ENCODE measurements around the gene ST7. TPM values are rescaled to one million over a fixed set of nuclear protein-coding genes. Genes with fewer than 3 reads are reported as not detected.
"Not testable (repeated sequence)": the region's sequence is repeated elsewhere in the genome, so short reads cannot be mapped to it uniquely, and the experiment has no call there.

Gene ST7
- polyA plus RNA-seq, 3 donors = 28.3 to 29.7 (median 29.3) TPM

GRCh38 chr7:117021366-117021765 lies 68.1 kb downstream of the ST7 start:
- DNase-seq (ENCODE audit: low read depth in 3 of 3, low spot score in 2 of 3) = no peak

GRCh38 chr7:117021986-117022385 lies 68.7 kb downstream of the ST7 start:
- DNase-seq (ENCODE audit: low read depth in 3 of 3, low spot score in 2 of 3) = no peak

- DNase-seq (ENCODE audit: low read depth in 3 of 3, low spot score in 2 of 3) = no peak
Observed at GRCh38 chr7:117023325-117023854, 70.1 kb downstream of the ST7 start.

GRCh38 chr7:117024811-117025210 lies 71.5 kb downstream of the ST7 start:
- no peak for DNase-seq (ENCODE audit: low read depth in 3 of 3, low spot score in 2 of 3)

GRCh38 chr7:117025891-117026290 lies 72.6 kb downstream of the ST7 start:
- no peak for DNase-seq (ENCODE audit: low read depth in 3 of 3, low spot score in 2 of 3)

- DNase-seq (ENCODE audit: low read depth in 3 of 3, low spot score in 2 of 3) = not testable (repeated sequence)
Observed at GRCh38 chr7:117030346-117030745, 77.0 kb downstream of the ST7 start.

DNA sequence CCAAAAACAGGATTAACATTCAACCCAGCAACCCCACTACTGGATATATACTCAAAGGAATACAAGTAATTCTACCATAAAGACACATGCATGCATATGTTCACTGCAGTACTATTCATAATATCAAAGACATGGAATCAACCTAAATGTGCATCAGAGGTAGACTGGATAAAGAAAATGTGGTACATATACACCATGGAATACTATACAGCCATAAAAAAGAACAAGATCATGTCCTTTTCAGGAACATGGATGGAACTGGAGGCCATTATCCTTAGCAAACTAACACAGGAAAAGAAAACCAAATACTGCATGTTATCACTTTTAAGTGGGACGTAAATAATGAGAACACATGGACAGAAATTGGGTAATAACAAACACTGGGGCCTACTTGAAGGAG lies 77.5 kb downstream of the ST7 start:
- not testable (repeated sequence) for DNase-seq (ENCODE audit: low read depth in 3 of 3, low spot score in 2 of 3)

DNA sequence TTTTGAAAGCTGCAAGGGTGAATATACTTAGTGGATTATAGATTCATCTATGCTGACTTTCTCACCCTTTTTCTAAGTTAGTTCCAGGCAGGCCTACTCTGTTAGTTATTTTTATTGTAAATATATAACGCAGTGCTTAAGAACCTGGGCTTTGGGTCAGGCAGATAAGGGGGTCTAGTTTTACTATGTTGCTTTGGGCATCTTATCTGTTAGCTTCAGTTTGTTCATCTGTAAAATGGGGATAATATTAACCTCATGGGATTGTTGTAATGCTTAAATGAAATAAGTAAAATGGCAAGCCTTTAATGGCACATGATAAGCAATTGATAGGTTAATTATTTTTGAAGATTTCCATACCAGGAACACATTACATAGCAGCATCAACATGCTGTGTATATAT lies 79.5 kb downstream of the ST7 start:
- no peak for DNase-seq (ENCODE audit: low read depth in 3 of 3, low spot score in 2 of 3)

GRCh38 chr7:117034851-117035464 lies 81.7 kb downstream of the ST7 start:
- DNase-seq (ENCODE audit: low read depth in 3 of 3, low spot score in 2 of 3) = no peak

GRCh38 chr7:117035465-117035862 lies 82.2 kb downstream of the ST7 start:
- no peak for DNase-seq (ENCODE audit: low read depth in 3 of 3, low spot score in 2 of 3)

DNA sequence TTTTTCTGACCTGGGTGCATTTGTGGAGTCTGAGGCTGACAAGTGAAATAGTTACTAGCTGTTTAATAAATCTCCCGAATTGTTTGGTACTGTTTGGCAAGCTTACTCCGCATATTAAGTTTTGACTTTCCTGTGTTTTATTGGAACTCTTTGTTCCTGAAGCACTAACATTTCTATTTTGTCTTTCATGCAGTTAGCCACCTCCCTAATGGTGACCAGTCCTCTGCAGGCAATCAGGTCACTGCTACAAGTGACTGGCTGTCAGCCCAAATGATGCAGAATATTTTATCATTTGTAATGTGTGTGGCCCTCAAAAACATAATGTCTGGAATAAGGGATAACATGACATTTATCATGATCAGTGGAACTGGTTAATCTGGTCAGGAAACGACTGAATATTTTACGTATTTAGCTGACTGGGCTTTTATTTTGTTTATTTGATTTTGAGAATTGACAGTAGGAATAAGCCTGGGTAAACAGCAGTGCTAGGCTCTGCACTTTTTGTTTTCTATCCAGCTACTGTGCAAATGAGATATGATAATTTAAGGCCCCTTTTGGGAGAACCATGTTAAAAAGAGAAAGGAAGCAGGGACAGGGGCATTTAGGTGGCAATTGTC lies 82.9 kb downstream of the ST7 start:
- DNase-seq (ENCODE audit: low read depth in 3 of 3, low spot score in 2 of 3) = no peak

GRCh38 chr7:117036836-117037235 lies 83.5 kb downstream of the ST7 start:
- no peak for DNase-seq (ENCODE audit: low read depth in 3 of 3, low spot score in 2 of 3)

DNA sequence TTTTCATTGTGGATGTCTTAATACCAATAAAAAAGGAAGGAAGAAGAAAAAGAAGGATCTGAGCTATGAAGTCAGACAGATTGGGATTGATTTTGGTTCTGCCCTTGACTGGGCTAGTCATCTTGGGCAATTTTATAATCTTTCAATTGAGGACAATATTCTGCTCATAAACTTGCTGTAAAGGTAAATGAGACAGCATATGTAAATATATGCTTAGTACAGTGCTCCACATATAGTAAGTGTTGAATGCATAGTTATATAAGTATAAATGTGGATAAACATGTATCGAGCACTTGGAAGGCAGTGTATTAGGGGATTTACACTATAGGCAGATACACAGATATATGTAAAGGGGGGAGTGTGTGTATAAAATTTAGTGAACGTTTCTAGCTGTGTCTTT lies 85.1 kb downstream of the ST7 start:
- no peak for DNase-seq (ENCODE audit: low read depth in 3 of 3, low spot score in 2 of 3)

GRCh38 chr7:117041007-117041406 lies 87.7 kb downstream of the ST7 start:
- DNase-seq (ENCODE audit: low read depth in 3 of 3, low spot score in 2 of 3) = no peak

- no peak for DNase-seq (ENCODE audit: low read depth in 3 of 3, low spot score in 2 of 3)
Observed at GRCh38 chr7:117041822-117042221, 88.5 kb downstream of the ST7 start.

- no peak for DNase-seq (ENCODE audit: low read depth in 3 of 3, low spot score in 2 of 3)
Observed at GRCh38 chr7:117043108-117043825, 90.0 kb downstream of the ST7 start.

GRCh38 chr7:117044664-117045063 lies 91.4 kb downstream of the ST7 start:
- DNase-seq (ENCODE audit: low read depth in 3 of 3, low spot score in 2 of 3) = no peak

DNA sequence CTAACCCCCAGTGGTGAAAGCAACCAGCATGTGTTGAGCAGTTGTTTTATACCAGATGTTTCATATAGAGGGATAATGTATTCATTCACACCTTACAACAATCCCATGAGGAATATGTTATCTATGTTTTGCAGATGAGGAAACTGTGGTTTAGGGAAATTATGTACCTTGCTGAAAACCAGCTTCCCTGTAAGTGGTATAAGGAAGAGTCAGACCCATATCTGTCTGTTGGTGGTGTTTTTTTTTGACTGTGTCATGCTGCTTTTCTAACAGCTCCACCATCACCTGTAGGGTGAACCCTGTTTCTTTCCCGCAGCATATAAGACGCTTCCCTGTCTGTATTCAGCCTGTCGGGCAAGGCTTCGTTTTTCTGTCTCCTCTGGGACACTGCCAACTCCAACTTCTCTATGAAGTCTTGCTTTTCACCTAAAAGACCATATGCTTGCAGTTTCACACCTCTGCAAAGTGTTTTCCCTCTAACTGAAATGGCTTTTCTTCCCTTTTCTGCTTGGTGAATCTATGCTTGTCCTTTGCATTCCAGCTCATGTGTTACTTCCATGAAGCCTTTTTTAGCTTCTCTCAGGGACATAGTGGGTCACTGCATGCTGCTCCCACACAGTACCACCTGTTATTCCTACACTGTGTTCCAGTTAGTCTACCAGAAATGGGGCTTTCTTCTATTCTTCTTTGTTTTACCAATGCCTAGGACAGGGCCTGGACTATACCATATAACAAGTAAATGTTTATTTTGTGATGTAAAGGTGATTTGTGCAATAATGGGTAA lies 92.8 kb downstream of the ST7 start:
- DNase-seq (ENCODE audit: low read depth in 3 of 3, low spot score in 2 of 3) = no peak

DNA sequence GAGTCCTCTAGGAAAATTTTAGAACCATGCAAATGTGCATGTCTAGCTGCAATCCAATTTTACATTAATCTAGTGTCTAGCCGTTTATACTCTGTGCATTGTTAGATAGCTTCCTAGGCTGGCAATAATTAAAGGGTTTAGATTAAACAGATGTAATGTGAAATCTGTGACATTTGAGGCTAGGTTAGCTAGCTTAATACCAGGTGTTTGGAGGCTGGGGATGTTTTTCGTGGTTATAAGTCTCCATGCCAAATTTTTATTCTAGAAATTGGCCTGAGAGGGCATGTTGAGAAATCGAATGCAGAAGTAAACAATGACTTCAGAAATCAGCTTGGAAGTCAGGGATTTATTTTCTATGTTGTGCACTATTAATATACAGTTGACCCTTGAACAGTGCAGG lies 94.2 kb downstream of the ST7 start:
- DNase-seq (ENCODE audit: low read depth in 3 of 3, low spot score in 2 of 3) = no peak

DNA sequence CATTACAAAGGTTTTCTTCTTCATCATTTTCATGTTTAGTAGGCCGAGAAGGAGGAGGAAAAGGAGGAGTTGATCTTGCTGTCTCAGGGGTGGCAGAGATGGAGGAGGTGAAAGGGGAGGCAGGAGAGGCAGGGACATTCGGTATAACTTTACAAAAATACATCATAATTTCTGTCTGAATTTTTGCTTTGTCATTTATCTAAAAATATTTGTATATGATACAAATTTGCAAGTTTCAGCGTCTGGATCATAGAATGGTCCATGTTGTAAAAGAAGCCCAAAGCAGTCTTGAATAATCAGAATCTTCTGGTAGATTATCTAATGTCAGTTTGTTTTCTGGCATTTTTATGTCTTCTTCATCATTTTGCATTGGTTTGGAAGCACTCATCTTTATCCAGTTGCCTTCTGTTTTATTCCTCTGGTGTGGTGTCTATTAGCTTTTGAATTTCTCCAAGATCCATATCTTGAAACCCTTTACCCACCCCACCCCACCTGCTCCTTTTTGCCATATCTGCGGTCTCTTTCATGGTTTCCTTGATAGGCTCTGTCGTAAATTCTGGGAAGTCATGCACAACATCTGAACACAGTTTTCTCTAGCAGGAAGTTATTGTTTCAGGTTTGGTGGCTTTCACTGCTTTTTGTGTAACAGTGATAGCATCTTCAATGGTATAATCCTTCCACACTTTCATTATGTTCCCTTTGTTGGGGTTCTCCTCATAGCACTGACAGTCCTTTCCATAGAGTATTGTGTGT lies 95.0 kb downstream of the ST7 start:
- DNase-seq (ENCODE audit: low read depth in 3 of 3, low spot score in 2 of 3) = no peak
